DOHH2 (cell line): ENCODE results near the gene CUL7.
A peak's percentile ranks its signal among the peaks of the same experiment; 100 is the strongest.

Experiments used
- H3F3A ChIP-seq: fragments of 200-600 bp; sonication (generic), shearing (Covaris generic); 2 replicates; pipeline ENCODE4 v1.6.0; 2016; ENCODE audit warnings: antibody characterized with exemption, mild to moderate bottlenecking; ENCODE audit not compliant: control insufficient read depth, insufficient read depth
- H3K27ac ChIP-seq: fragments of 200-600 bp; sonication (generic); 2 replicates; pipeline ENCODE4 v1.5.1; 2014; ENCODE audit warnings: low read depth, mild to moderate bottlenecking, low read length, moderate library complexity
- H3K27me3 ChIP-seq: fragments of 200-600 bp; sonication (generic); 2 replicates; pipeline ENCODE4 v1.6.1; 2014; ENCODE audit warnings: mild to moderate bottlenecking, low read length, mixed read lengths; ENCODE audit not compliant: control insufficient read depth
- H3K36me3 ChIP-seq: fragments of 200-600 bp; sonication (generic); 2 replicates; pipeline ENCODE4 v1.6.1; 2014; ENCODE audit warnings: mild to moderate bottlenecking, low read length, moderate library complexity, mixed read lengths; ENCODE audit not compliant: control insufficient read depth
- H3K4me1 ChIP-seq: fragments of 200-600 bp; sonication (generic); 2 replicates; pipeline ENCODE4 v1.6.1; 2014; ENCODE audit warnings: mild to moderate bottlenecking, low read length, mixed read lengths; ENCODE audit not compliant: control insufficient read depth
- H3K4me2 ChIP-seq: fragments of 200-600 bp; sonication (generic); 2 replicates; pipeline ENCODE4 v1.6.0; 2014; ENCODE audit warnings: mild to moderate bottlenecking, low read length, moderate library complexity
- H3K4me3 ChIP-seq: fragments of 200-600 bp; sonication (generic); 2 replicates; pipeline ENCODE4 v1.5.1; 2014; ENCODE audit warnings: mild to moderate bottlenecking, low read length, mixed read lengths
- H3K79me2 ChIP-seq: fragments of 200-600 bp; sonication (generic); 2 replicates; pipeline ENCODE4 v1.6.1; 2014; ENCODE audit warnings: mild to moderate bottlenecking, low read length, mixed read lengths; ENCODE audit not compliant: control insufficient read depth
- H3K9me2 ChIP-seq: fragments of 200-600 bp; sonication (generic); replicated peaks from 2 replicates; pipeline ENCODE4 v1.6.1; 2014; ENCODE audit warnings: mild to moderate bottlenecking, low read length, mixed read lengths; ENCODE audit not compliant: control insufficient read depth
- H3K9me3 ChIP-seq: fragments of 200-600 bp; sonication (generic); 2 replicates; pipeline ENCODE4 v1.6.1; 2014; ENCODE audit warnings: antibody characterized with exemption, low read length, mixed read lengths; ENCODE audit not compliant: control insufficient read depth, insufficient read depth
- H4K20me1 ChIP-seq: fragments of 200-600 bp; sonication (generic); 2 replicates; pipeline ENCODE4 v1.6.0; 2014; ENCODE audit warnings: low read depth, mild to moderate bottlenecking, antibody characterized with exemption, low read length, moderate library complexity; ENCODE audit not compliant: control insufficient read depth, insufficient read depth
- CTCF ChIP-seq: fragments of 200-600 bp; sonication (generic); IDR thresholded peaks from one replicate; pipeline ENCODE4 v1.5.1; 2014; ENCODE audit warnings: antibody characterized with exemption, mild to moderate bottlenecking, low read depth, low read length; ENCODE audit not compliant: poor library complexity, severe bottlenecking
- EZH2phosphoT487 ChIP-seq: fragments of 200-600 bp; sonication (generic); IDR thresholded peaks from 2 replicates; pipeline ENCODE4 v1.6.1; 2017; ENCODE audit warnings: borderline replicate concordance, mild to moderate bottlenecking, antibody characterized with exemption, low read length, moderate library complexity, mixed read lengths

CUL7 gene

GRCh38 chr6:43011207-43011606, 42.4 kb downstream of the CUL7 start:
- Histone ChIP-seq H3K9me2 (no peaks in the 10 kb centered on the region), H3K27me3 (no peaks in the 10 kb centered on the region), H3K9me3 (no peaks in the 10 kb centered on the region), H4K20me1 (no peaks in the 10 kb centered on the region), H3K79me2 (peaks cover 40% of the 10 kb centered on the region), H3K36me3 (peaks cover 61% of the 10 kb centered on the region), H3K27ac (no peak overlapping the region), H3K4me1 (peaks cover 33% of the 10 kb centered on the region), H3K4me3 (no peak overlapping the region), H3F3A (no peaks in the 10 kb centered on the region), H3K4me2 (no peak overlapping the region)
- TF ChIP-seq EZH2phosphoT487 (no peak), CTCF (no peak)

GRCh38 chr6:43009124-43009523, 44.5 kb downstream of the CUL7 start:
- Histone ChIP-seq H3K9me3 (no peaks in the 10 kb centered on the region), H4K20me1 (no peaks in the 10 kb centered on the region), H3K4me2 (no peak overlapping the region), H3K4me3 (no peak overlapping the region), H3F3A (no peaks in the 10 kb centered on the region), H3K36me3 (peaks cover 63% of the 10 kb centered on the region), H3K9me2 (no peaks in the 10 kb centered on the region), H3K27me3 (no peaks in the 10 kb centered on the region), H3K4me1 (peaks cover 21% of the 10 kb centered on the region), H3K79me2 (peaks cover 21% of the 10 kb centered on the region), H3K27ac (no peak overlapping the region)
- no peak for TF ChIP-seq EZH2phosphoT487
- TF ChIP-seq CTCF: peak; percentile 75

- H3K27ac ChIP-seq: no peak overlapping the region
- no peaks in the 10 kb centered on the region for H3K9me2 ChIP-seq
- no peak overlapping the region for H3K4me3 ChIP-seq
- no peaks in the 10 kb centered on the region for H3F3A ChIP-seq
- H4K20me1 ChIP-seq: no peaks in the 10 kb centered on the region
- no peaks in the 10 kb centered on the region for H3K27me3 ChIP-seq
- no peaks in the 10 kb centered on the region for H3K9me3 ChIP-seq
- H3K4me1 ChIP-seq: peaks cover 10% of the 10 kb centered on the region; the same call in 1 of the 2 replicates
- peaks cover 7% of the 10 kb centered on the region for H3K79me2 ChIP-seq
- H3K36me3 ChIP-seq: peaks cover 52% of the 10 kb centered on the region
- TF ChIP-seq EZH2phosphoT487 (no peak), CTCF (no peak)
- no peak overlapping the region for H3K4me2 ChIP-seq
Measured at GRCh38 chr6:43007126-43007525, 46.5 kb downstream of the CUL7 start.

- Histone ChIP-seq H3F3A (no peaks in the 10 kb centered on the region), H3K36me3 (peaks cover 43% of the 10 kb centered on the region), H3K9me2 (no peaks in the 10 kb centered on the region), H3K27ac (no peak overlapping the region), H3K9me3 (no peaks in the 10 kb centered on the region), H3K4me3 (no peak overlapping the region), H3K27me3 (no peaks in the 10 kb centered on the region), H3K79me2 (no peaks in the 10 kb centered on the region), H3K4me1 (0 out of 2 replicates have a peak, but pooled peaks cover 4% of the 10 kb centered on the region), H4K20me1 (no peaks in the 10 kb centered on the region), H3K4me2 (no peak overlapping the region)
- TF ChIP-seq CTCF: no peak
- TF ChIP-seq EZH2phosphoT487: no peak
Measured at GRCh38 chr6:43006251-43006650, 47.4 kb downstream of the CUL7 start.
